Endodermal cell (in vitro differentiated cells): ENCODE data around the gene TMEM255B. TPM values are rescaled to one million over a fixed set of nuclear protein-coding genes. Genes with fewer than 3 reads are reported as not detected.

Source experiments
- DNase-seq: peaks from one replicate; pipeline ENCODE4 v3.0.0-alpha.2; 2017
- H3K27ac ChIP-seq: 2 replicates; pipeline ENCODE4 v1.5.1; 2013; ENCODE audit warnings: mild to moderate bottlenecking, low read depth, low read length, moderate library complexity
- H3K27me3 ChIP-seq: 2 replicates; pipeline ENCODE4 v1.6.1; 2013; ENCODE audit warnings: mild to moderate bottlenecking, low read length, moderate library complexity; ENCODE audit not compliant: insufficient read depth, control insufficient read depth, poor library complexity, severe bottlenecking
- H3K36me3 ChIP-seq: 2 replicates; pipeline ENCODE4 v1.7.0; 2013; ENCODE audit warnings: mild to moderate bottlenecking, low read length, moderate library complexity; ENCODE audit not compliant: control insufficient read depth, insufficient read depth
- H3K4me1 ChIP-seq: one replicate; pipeline ENCODE4 v1.7.0; 2013; ENCODE audit warnings: low read length; ENCODE audit not compliant: control insufficient read depth, insufficient read depth
- H3K4me3 ChIP-seq: 2 replicates; pipeline ENCODE4 v1.5.1; 2013; ENCODE audit warnings: mild to moderate bottlenecking, low read length, moderate library complexity
- H3K9ac ChIP-seq: 2 replicates; pipeline ENCODE4 v1.6.1; 2013; ENCODE audit warnings: mild to moderate bottlenecking, low read length, moderate library complexity; ENCODE audit not compliant: poor library complexity, severe bottlenecking; ENCODE audit errors: extremely low read depth
- H3K9me3 ChIP-seq: 2 replicates; pipeline ENCODE4 v1.6.1; 2013; ENCODE audit warnings: mild to moderate bottlenecking, low read length, moderate library complexity; ENCODE audit not compliant: control insufficient read depth
- H3K27ac Mint-ChIP-seq: 2 replicates; pipeline ENCODE4 v1.8.0; 2020; ENCODE audit warnings: mixed read lengths
- H3K27me3 Mint-ChIP-seq: 2 replicates; pipeline ENCODE4 v1.8.0; 2021; ENCODE audit warnings: mild to moderate bottlenecking, mixed read lengths; ENCODE audit not compliant: insufficient read depth
- H3K36me3 Mint-ChIP-seq: 2 replicates; pipeline ENCODE4 v1.8.0; 2020; ENCODE audit warnings: low read depth, mixed read lengths
- H3K4me1 Mint-ChIP-seq: 2 replicates; pipeline ENCODE4 v1.8.0; 2020; ENCODE audit warnings: mixed read lengths
- H3K4me3 Mint-ChIP-seq: 2 replicates; pipeline ENCODE4 v1.8.0; 2020; ENCODE audit warnings: mild to moderate bottlenecking, moderate library complexity, mixed read lengths
- H3K9me3 Mint-ChIP-seq: 2 replicates; pipeline ENCODE4 v1.8.0; 2020; ENCODE audit warnings: mild to moderate bottlenecking, mixed read lengths
- WGBS, 2 experiments: methylation state at CpG; one replicate each; pipeline versions ENCODE4 v1.1.5 to v1.1.7; 2013; ENCODE audit warnings: missing lambda C conversion rate in 2 of 2, mixed read lengths in 1 of 2; ENCODE audit not compliant: insufficient coverage in 1 of 2, insufficient read length in 1 of 2; 5-methylcytosine and 5-hydroxymethylcytosine counted together
- total RNA-seq, 2 donors: library from RNA; stranded (reverse); fragmentation: NEBNext Ultra II Directional in 1 of 2; extraction: Animal tissue kit (Norgen Biotek cat#: 25700) in 1 of 2; gene quantifications; 2 replicates in 1 of 2; 3 replicates in 1 of 2; pipeline ENCODE4 v1.2.1, GENCODE V29; 2021
- TF ChIP-seq, protein P1 (sequence below): fragments of 200-600 bp; sonication (generic); conservative IDR thresholded peaks from 2 replicates; pipeline ENCODE4 v1.5.0; 2021; ENCODE audit warnings: antibody characterized with exemption, mild to moderate bottlenecking

The TMEM255B gene
- total RNA-seq, 2 donors from 2014 or later = 0.55 to 2.1 TPM

DNA sequence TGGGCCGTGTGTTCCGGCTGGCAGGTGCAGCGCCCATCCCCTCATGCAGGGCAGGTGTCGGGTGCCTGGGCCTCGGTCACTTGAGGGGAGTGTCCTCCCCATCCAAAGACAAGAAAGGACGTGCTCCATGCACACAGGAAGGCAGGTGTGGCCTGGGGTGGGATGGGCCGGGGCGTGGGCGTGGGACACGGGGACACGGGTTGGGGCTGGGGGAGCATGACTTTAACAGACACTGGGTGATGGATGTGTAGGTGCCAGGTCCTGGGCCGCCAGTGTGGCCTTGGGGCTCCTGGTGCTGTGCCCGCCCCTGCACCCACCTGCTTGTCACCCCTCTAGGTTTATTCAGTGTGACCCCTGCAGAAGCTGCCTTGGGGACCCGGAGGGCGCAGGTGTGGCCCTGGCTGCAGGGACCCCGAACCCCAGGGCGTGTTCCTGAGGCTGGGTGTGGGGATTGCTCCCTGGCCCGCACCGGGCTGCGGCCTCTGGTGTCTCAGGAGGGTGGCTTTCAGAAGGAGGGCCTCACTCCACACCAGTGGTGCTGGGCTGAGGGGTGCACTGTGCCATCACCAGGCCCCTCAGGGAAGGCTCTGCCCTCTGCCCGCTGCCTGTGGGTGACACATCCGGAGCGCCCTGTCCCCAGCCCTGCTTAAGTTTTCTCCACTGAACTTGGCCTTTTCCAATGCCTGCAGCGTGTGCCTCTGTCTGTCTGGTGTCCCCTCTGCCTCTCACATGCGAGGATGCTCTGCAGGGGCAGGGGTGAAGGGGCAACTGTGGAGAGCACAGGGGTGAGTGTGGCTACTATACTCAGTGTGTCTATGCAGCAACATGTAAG lies 5.2 kb downstream of the TMEM255B start:
- TF ChIP-seq, protein P1, sequence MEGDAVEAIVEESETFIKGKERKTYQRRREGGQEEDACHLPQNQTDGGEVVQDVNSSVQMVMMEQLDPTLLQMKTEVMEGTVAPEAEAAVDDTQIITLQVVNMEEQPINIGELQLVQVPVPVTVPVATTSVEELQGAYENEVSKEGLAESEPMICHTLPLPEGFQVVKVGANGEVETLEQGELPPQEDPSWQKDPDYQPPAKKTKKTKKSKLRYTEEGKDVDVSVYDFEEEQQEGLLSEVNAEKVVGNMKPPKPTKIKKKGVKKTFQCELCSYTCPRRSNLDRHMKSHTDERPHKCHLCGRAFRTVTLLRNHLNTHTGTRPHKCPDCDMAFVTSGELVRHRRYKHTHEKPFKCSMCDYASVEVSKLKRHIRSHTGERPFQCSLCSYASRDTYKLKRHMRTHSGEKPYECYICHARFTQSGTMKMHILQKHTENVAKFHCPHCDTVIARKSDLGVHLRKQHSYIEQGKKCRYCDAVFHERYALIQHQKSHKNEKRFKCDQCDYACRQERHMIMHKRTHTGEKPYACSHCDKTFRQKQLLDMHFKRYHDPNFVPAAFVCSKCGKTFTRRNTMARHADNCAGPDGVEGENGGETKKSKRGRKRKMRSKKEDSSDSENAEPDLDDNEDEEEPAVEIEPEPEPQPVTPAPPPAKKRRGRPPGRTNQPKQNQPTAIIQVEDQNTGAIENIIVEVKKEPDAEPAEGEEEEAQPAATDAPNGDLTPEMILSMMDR = no peak
- H3K4me1 ChIP-seq = no peaks in the 10 kb centered on the region
- peaks cover 31% of the 10 kb centered on the region for H3K27me3 ChIP-seq
- no peaks in the 10 kb centered on the region for H3K9me3 ChIP-seq
- no peak overlapping the region for H3K27ac Mint-ChIP-seq
- no peak overlapping the region for H3K4me3 ChIP-seq
- no peaks in the 10 kb centered on the region for H3K36me3 ChIP-seq
- no peaks in the 10 kb centered on the region for H3K36me3 Mint-ChIP-seq
- WGBS, 2 experiments = 90 to 96% methylated on average over 11 to 25 of the region's 25 CpGs
- H3K4me3 Mint-ChIP-seq = no peak overlapping the region
- peaks cover 30% of the 10 kb centered on the region for H3K27me3 Mint-ChIP-seq
- peaks cover 26% of the 10 kb centered on the region for H3K4me1 Mint-ChIP-seq
- no peaks in the 10 kb centered on the region for H3K9me3 Mint-ChIP-seq
- DNase-seq = peak; percentile 32
- no peak overlapping the region for H3K9ac ChIP-seq
- no peak overlapping the region for H3K27ac ChIP-seq

DNA sequence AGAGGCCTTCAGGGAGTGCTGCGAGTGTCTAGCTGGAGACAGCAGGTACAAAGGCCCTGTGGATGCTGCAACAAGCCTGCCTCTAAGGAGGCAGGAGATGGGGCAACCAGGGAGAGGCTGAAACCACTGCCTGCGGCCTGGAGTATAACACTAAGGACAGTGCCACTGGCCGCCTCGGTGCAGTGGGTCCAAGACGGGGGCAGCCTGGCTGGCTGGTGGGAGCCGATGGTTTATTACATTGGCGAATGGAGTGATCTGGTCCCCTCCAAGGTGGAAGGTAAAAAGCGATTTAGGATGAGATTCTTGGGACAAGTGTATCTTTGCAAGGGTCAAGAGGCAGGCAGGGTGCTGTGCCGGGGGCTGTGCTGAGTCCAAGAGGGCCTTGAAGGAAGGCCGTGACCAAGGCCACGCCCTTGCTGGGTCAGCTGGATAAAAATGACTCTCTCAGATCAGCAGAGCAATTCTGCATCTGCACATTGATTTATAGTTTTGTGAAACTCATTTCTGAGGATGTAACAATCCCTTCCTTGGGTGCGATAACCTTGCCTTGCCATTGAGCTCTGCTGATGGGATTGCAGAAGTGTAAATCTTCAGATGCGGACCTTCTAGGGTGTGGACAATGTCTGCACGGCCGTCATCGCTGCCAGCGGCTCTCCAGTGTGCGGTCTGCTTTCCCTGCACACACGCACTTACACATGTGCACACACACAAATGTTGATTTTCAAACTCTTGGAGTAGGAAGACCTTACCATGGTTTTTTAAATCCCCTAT lies 6.0 kb downstream of the TMEM255B start:
- no peaks in the 10 kb centered on the region for H3K36me3 ChIP-seq
- H3K4me1 Mint-ChIP-seq = peaks cover 19% of the 10 kb centered on the region
- peak; percentile 23 for DNase-seq
- H3K27me3 ChIP-seq = peaks cover 23% of the 10 kb centered on the region
- H3K9ac ChIP-seq = no peak overlapping the region
- H3K9me3 Mint-ChIP-seq = no peaks in the 10 kb centered on the region
- 91 to 95% methylated on average over 17 to 19 of the region's 19 CpGs for WGBS, 2 experiments
- no peaks in the 10 kb centered on the region for H3K9me3 ChIP-seq
- TF ChIP-seq, protein P1 = no peak
- H3K27ac ChIP-seq = no peak overlapping the region
- H3K4me3 Mint-ChIP-seq = no peak overlapping the region
- H3K27me3 Mint-ChIP-seq = peaks cover 22% of the 10 kb centered on the region
- no peaks in the 10 kb centered on the region for H3K4me1 ChIP-seq
- H3K27ac Mint-ChIP-seq = no peak overlapping the region
- no peaks in the 10 kb centered on the region for H3K36me3 Mint-ChIP-seq
- H3K4me3 ChIP-seq = no peak overlapping the region

DNA sequence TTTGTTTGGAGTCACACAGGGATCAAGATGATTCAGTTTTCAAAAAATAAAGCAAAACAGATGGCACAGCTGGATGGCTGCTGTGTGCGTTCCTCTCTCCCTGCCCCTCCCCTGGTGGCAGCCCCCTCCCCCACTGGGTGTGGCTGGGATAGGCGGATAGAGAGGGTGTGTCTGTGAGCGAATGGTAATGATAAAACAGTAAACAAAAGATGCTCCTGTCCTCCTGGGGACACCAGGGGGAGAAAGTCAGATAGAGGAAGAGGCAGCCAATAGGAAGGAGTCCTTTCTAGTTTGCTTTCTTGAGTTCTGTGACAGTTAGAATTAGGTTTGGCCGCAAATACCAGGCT lies 6.5 kb downstream of the TMEM255B start:
- TF ChIP-seq, protein P1 = peak; percentile 34
- peaks cover 19% of the 10 kb centered on the region for H3K27me3 Mint-ChIP-seq
- H3K4me3 Mint-ChIP-seq = no peak overlapping the region
- H3K27ac Mint-ChIP-seq = no peak overlapping the region
- Histone ChIP-seq H3K9ac (no peak overlapping the region), H3K27ac (no peak overlapping the region), H3K4me3 (no peak overlapping the region), H3K27me3 (peaks cover 17% of the 10 kb centered on the region), H3K36me3 (no peaks in the 10 kb centered on the region), H3K4me1 (no peaks in the 10 kb centered on the region), H3K9me3 (no peaks in the 10 kb centered on the region)
- 65 to 92% methylated on average over 2 to 4 of the region's 4 CpGs for WGBS, 2 experiments
- H3K36me3 Mint-ChIP-seq = no peaks in the 10 kb centered on the region
- peaks cover 19% of the 10 kb centered on the region for H3K4me1 Mint-ChIP-seq
- H3K9me3 Mint-ChIP-seq = no peaks in the 10 kb centered on the region
- peak; percentile 41 for DNase-seq
